ENCODE measurements around the gene SLCO3A1. TPM values are rescaled to one million over a fixed set of nuclear protein-coding genes. Genes with fewer than 3 reads are reported as not detected.

SLCO3A1 gene
- total RNA-seq, 1 experiment from 2014 or later: 9.1 TPM

GRCh38 chr15:91890614-91891013 is 37.1 kb downstream of the SLCO3A1 start:
- ATAC-seq (no peak), DNase-seq (ENCODE audit: low spot score) (no peak)
- TF ChIP-seq CREM (CRISPR knock-in tag; IDR thresholded peaks at IDR 0.05) (no peak), ZNF423 (CRISPR knock-in tag; IDR thresholded peaks at IDR 0.05) (no peak), NFE2L1 (CRISPR knock-in tag; IDR thresholded peaks at IDR 0.05) (no peak), SP1 (CRISPR knock-in tag; conservative IDR thresholded peaks at IDR 0.05) (no peak), GTF2I (CRISPR knock-in tag; conservative IDR thresholded peaks at IDR 0.05) (no peak), ATF3 (CRISPR knock-in tag; conservative IDR thresholded peaks at IDR 0.05) (no peak), E2F4 (CRISPR knock-in tag; IDR thresholded peaks at IDR 0.05; ENCODE audit: borderline replicate concordance, low read depth) (no peak), ZNF281 (CRISPR knock-in tag; IDR thresholded peaks at IDR 0.05) (no peak), ESRRA (CRISPR knock-in tag; IDR thresholded peaks at IDR 0.05; ENCODE audit: borderline replicate concordance) (no peak), ZNF416 (CRISPR knock-in tag; IDR thresholded peaks at IDR 0.05) (no peak)
- TF ChIP-seq, protein P1, sequence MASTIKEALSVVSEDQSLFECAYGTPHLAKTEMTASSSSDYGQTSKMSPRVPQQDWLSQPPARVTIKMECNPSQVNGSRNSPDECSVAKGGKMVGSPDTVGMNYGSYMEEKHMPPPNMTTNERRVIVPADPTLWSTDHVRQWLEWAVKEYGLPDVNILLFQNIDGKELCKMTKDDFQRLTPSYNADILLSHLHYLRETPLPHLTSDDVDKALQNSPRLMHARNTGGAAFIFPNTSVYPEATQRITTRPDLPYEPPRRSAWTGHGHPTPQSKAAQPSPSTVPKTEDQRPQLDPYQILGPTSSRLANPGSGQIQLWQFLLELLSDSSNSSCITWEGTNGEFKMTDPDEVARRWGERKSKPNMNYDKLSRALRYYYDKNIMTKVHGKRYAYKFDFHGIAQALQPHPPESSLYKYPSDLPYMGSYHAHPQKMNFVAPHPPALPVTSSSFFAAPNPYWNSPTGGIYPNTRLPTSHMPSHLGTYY (CRISPR knock-in tag; IDR thresholded peaks at IDR 0.05): no peak
- TF ChIP-seq, protein P2, sequence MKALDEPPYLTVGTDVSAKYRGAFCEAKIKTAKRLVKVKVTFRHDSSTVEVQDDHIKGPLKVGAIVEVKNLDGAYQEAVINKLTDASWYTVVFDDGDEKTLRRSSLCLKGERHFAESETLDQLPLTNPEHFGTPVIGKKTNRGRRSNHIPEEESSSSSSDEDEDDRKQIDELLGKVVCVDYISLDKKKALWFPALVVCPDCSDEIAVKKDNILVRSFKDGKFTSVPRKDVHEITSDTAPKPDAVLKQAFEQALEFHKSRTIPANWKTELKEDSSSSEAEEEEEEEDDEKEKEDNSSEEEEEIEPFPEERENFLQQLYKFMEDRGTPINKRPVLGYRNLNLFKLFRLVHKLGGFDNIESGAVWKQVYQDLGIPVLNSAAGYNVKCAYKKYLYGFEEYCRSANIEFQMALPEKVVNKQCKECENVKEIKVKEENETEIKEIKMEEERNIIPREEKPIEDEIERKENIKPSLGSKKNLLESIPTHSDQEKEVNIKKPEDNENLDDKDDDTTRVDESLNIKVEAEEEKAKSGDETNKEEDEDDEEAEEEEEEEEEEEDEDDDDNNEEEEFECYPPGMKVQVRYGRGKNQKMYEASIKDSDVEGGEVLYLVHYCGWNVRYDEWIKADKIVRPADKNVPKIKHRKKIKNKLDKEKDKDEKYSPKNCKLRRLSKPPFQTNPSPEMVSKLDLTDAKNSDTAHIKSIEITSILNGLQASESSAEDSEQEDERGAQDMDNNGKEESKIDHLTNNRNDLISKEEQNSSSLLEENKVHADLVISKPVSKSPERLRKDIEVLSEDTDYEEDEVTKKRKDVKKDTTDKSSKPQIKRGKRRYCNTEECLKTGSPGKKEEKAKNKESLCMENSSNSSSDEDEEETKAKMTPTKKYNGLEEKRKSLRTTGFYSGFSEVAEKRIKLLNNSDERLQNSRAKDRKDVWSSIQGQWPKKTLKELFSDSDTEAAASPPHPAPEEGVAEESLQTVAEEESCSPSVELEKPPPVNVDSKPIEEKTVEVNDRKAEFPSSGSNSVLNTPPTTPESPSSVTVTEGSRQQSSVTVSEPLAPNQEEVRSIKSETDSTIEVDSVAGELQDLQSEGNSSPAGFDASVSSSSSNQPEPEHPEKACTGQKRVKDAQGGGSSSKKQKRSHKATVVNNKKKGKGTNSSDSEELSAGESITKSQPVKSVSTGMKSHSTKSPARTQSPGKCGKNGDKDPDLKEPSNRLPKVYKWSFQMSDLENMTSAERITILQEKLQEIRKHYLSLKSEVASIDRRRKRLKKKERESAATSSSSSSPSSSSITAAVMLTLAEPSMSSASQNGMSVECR (CRISPR knock-in tag; IDR thresholded peaks at IDR 0.05; ENCODE audit: borderline replicate concordance): no peak
- TF ChIP-seq, protein P3, sequence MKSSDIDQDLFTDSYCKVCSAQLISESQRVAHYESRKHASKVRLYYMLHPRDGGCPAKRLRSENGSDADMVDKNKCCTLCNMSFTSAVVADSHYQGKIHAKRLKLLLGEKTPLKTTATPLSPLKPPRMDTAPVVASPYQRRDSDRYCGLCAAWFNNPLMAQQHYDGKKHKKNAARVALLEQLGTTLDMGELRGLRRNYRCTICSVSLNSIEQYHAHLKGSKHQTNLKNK (CRISPR knock-in tag; IDR thresholded peaks at IDR 0.05): no peak

DNA sequence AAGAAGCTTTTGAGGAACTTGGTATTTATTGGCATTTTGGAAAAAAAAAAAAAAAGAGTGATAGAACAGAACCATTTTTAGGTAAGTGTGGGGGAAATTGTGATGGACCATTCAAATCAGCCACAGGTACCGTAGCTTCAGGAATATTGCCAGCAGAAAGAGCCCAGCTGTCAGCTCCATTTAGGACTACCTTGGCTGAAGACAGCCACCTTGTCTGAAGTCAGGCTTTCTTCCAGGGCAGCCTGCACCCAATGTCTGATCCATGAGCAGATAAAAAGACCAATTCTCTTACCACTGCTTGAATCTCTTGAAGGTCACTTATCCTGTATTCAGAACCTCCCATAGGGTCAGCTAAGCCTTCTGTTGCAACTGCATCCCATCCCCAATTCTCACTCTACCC is 37.6 kb downstream of the SLCO3A1 start:
- Mint-ChIP-seq H3K27ac (no peak overlapping the region), H3K9me3 (peaks cover 8% of the 10 kb centered on the region), H3K4me1 (peaks cover 38% of the 10 kb centered on the region), H3K4me3 (no peak overlapping the region), H3K27me3 (ENCODE audit: low read depth) (no peaks in the 10 kb centered on the region), H3K36me3 (no peaks in the 10 kb centered on the region)
- DNase-seq (ENCODE audit: low spot score): no peak
- CTCF ChIA-PET: no interaction called here
- POLR2A ChIA-PET: no interaction called here
- no peak for ATAC-seq
- TF ChIP-seq RORB (CRISPR knock-in tag; IDR thresholded peaks at IDR 0.05): no peak
- no peak for TF ChIP-seq ZNF416 (CRISPR knock-in tag; IDR thresholded peaks at IDR 0.05)
- no peak for TF ChIP-seq ZNF281 (CRISPR knock-in tag; IDR thresholded peaks at IDR 0.05)
- TF ChIP-seq MLX (CRISPR knock-in tag; IDR thresholded peaks at IDR 0.05): no peak
- TF ChIP-seq PREB (CRISPR knock-in tag; IDR thresholded peaks at IDR 0.05; ENCODE audit: borderline replicate concordance): no peak
- TF ChIP-seq, protein P1 (CRISPR knock-in tag; IDR thresholded peaks at IDR 0.05): no peak
- no peak for TF ChIP-seq ESRRA (CRISPR knock-in tag; IDR thresholded peaks at IDR 0.05; ENCODE audit: borderline replicate concordance)

More at GRCh38 chr15:91890614-91891013, 37.1 kb downstream of the SLCO3A1 start:
- H3K4me3 Mint-ChIP-seq: no peak overlapping the region
- H3K9me3 Mint-ChIP-seq: peaks cover 7% of the 10 kb centered on the region
- H3K36me3 Mint-ChIP-seq: no peaks in the 10 kb centered on the region
- POLR2A ChIA-PET: no interaction called here
- H3K27ac Mint-ChIP-seq: no peak overlapping the region
- CTCF ChIA-PET: no interaction called here
- no peaks in the 10 kb centered on the region for H3K27me3 Mint-ChIP-seq (ENCODE audit: low read depth)
- H3K4me1 Mint-ChIP-seq: peaks cover 35% of the 10 kb centered on the region
